HG02763 (cell line): ENCODE data around the gene CCDC50.

Experiments used
- ATAC-seq: cut with Tn5 transposase; IDR thresholded peaks from one replicate; pipeline ENCODE4 v1.9.1; 2021; ENCODE audit warnings: mild to moderate bottlenecking, moderate library complexity; ENCODE audit not compliant: unreplicated experiment

The CCDC50 gene

DNA sequence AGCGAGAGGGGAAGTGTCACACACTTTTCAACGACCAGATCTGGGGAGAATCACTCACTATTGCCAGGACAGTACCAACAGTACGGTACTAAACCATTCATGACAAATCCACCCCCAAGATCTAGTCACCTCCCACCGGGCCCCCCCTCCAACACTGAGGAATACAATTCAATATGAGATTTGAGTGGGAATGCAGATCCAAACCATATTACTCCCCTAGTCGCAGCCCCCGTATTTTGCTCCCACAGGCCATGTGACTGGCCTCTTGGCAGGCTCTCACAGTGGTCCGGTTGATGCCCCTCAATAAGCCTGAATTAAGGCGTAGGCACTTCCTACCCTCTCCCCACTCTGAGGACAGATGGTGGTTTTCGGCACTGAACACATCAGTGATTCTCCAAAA lies 86.4 kb downstream of the CCDC50 start:
- no peak for ATAC-seq

DNA sequence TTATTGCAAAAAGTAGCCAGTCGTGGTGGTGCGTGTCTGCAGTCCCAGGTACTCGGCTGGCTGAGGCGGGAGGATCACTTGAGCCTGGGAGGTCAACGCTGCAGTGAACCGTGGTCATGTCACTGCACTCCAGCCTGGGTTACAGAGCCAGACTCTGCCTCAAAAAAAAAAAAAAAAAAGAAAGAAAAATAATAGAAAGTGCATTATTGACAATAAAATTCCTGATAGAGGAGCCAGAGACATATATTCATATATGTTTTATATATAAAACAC lies 88.2 kb downstream of the CCDC50 start:
- no peak for ATAC-seq

GRCh38 chr3:191420771-191421170 lies 91.6 kb downstream of the CCDC50 start:
- ATAC-seq: no peak

DNA sequence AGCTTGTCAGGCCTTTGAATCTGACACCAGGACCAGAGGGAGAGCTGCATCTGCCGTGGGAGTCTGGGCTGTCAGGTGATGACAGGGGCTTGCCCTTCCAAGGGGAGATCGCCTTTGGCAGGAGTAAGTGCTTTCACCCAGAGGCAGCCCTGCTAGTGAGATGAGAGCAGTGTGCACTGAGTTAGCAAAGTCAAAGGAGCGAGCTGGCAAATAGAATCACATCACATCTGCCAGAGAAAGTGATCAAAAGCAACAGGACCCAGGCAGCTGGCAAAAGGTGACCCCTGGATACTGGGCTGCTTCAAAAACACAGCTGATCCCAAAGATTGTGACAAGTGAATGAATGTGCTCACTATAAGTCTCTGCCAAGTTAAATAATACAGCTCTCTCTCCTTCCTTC lies 95.7 kb downstream of the CCDC50 start:
- ATAC-seq: no peak

GRCh38 chr3:191425322-191425734 lies 96.1 kb downstream of the CCDC50 start:
- no peak for ATAC-seq

DNA sequence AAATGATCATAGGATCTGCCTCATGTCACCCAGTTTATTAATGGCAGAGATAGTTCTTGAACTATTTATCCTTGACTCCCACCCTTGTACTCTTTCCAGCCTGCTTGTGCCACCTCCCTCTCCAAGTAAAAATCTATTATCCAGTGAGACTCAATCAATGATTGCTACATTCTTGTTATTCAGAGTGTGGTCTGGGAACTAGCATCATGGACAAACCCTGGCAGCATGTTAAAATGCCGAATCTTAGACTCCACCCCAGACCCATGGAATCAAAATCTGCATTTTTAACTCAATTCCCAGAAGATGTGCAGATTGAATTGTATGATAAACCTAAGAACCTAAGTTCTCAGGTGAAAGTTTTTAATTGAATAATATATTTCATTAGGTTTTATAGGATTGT lies 97.1 kb downstream of the CCDC50 start:
- no peak for ATAC-seq

GRCh38 chr3:191428177-191428576 lies 99.0 kb downstream of the CCDC50 start:
- no peak for ATAC-seq

DNA sequence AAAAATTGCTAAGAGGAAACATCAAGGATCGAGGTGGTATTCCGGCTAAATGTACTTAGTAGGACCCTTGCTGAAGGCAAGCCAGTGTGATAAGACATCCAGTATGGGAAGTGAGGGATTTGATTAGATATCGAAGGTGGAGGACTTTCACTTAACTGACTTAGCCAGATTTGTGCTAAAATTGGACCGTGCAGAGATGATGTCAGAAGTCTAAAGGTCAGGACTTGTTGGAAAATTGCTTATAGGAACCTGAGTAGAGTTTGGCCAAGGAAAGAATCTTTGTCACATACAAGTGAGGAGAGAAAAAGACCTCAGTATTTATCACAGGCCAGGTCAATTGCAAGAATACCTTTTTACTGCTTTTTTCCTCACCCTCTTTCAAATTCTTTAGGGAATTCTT lies 100.9 kb downstream of the CCDC50 start:
- ATAC-seq: no peak

DNA sequence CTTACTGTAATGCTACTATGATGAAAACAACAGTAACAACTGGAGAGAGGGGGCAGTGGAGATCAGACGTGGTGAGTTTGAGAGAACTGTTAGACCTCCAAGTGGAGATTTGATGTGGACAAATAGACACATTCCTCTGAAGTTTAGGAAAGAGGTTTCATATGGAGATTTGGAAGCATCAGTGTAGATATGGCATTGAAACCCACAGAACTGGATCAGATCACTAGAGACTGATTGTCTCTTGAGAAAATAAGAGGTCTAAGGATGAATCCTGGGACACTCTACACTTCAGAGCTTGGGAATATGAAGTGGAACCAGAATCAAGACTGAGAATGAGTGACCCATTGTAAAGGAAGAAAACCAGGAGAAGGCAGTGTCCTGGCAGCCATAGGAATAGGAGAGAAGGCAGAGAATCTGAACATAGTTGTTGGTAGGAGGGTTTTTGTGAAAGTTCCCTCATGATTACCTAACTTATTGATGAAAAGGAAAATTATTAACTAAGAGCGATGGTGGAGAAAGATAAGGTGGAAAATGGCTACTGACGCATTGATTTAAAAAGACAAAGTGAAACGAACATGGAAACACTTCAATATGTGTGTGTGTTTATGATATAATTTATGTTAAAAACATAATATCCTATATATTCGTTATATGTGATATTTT lies 102.1 kb downstream of the CCDC50 start:
- ATAC-seq: no peak

DNA sequence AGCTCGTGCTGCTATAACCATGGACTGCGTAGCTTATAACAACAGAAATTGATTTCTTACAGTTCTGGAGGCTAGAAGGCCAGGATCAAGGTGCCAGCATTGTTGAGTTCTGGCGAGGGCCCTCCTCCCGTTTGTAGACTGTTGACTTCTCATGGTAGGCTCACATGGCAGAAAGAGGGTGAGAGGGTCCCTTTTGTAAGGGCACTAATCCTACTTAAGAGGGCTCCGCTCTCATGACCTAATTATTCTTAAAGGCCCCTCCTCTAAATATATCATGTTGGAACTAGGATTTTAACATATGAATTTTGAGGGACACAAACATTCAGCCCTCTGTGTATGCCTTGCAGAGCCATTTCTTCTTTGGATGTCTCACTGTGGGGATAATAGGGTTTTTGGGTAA lies 103.0 kb downstream of the CCDC50 start:
- ATAC-seq: no peak

GRCh38 chr3:191434024-191434423 lies 104.8 kb downstream of the CCDC50 start:
- ATAC-seq: no peak

GRCh38 chr3:191435981-191436380 lies 106.8 kb downstream of the CCDC50 start:
- ATAC-seq: no peak

DNA sequence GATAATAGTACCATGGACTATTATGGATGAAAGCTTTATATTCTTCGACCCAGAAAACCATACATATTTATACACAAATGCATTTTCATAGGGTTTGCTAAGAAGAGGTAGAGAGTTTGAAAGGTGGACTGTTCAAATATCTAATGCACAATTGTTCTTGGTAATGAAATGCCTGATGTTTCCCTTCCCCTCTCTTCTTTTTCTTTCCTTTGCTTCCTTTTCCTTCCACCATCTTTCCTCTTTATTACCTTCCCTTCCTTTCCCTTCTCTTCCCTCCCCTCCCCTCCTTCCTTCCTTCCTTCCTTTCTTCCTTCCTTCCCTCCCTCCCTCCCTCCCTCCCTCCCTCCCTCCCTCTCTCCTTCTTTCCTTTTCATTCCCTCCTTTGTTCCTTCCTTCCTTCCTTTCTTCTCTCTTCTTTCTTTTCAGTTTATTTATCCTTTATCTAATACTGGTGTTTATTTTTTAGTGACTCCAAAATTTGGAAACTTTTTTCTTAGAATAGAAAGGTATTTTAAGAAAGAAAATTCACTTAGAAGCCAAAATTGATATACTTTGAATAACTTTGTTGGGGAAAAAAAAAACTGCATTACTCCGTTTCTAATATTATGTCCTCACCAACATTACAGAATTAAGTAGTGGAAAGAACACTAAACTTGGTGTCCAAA lies 109.1 kb downstream of the CCDC50 start:
- ATAC-seq: no peak

DNA sequence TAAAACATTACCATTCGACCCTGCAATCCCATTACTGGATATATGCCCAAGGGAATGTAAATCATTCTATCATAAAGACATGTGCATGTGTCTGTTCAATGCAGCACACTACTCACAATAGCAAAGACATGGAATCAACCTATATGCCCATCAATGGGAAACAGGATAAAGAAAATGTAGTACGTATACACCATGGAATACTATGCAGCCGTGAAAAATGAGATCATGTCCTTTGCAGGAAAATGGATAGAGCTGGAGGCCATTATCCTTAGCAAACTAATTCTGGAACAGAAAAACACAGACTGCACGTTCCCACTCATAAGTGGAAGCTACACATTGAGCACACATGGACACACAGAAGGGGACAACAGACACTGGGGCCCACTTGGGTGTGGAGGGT lies 111.3 kb downstream of the CCDC50 start:
- ATAC-seq: no peak

- no peak for ATAC-seq
These were observed 112.5 kb downstream of the CCDC50 start for GRCh38 chr3:191441687-191442086.

GRCh38 chr3:191444569-191444968 lies 115.4 kb downstream of the CCDC50 start:
- ATAC-seq: no peak
